MCF 10A (cell line): Measurements from ENCODE around the gene GRIA1. TPM values are rescaled to one million over a fixed set of nuclear protein-coding genes. Genes with fewer than 3 reads are reported as not detected.

Experiments
- BruUV-seq: library from RNA; stranded (reverse); fragments of 400-500 nt; replicated peaks from 2 replicates; lab custom pipeline; 2021; lab: Mats Ljungman, UMichigan
- CTCF ChIA-PET: fragments of 300-600 bp; sonication (Branson Sonifier 250); formaldehyde crosslinking; extraction: SDS; loops from one replicate; lab custom pipeline; 2021; ENCODE audit warnings: antibody characterized with exemption, inconsistent platforms; lab: Yijun Ruan, JAX
- POLR2A ChIA-PET: fragments of 300-600, 350-650 bp; sonication (Branson Sonifier 250); formaldehyde crosslinking; extraction: SDS; loops from one replicate; lab custom pipeline; 2020; ENCODE audit warnings: antibody characterized with exemption, inconsistent platforms; lab: Yijun Ruan, JAX
- DNase-seq: peaks from one replicate; pipeline ENCODE4 v3.0.0-alpha.2; 2018; ENCODE audit not compliant: unreplicated experiment
- H3K27ac Mint-ChIP-seq: one replicate; pipeline ENCODE4 v1.8.0; 2022; ENCODE audit warnings: mild to moderate bottlenecking, low read depth, mixed read lengths; ENCODE audit not compliant: unreplicated experiment
- H3K27me3 Mint-ChIP-seq: one replicate; pipeline ENCODE4 v1.8.0; 2022; ENCODE audit warnings: mixed read lengths; ENCODE audit not compliant: insufficient read depth, unreplicated experiment
- H3K36me3 Mint-ChIP-seq: one replicate; pipeline ENCODE4 v1.8.0; 2022; ENCODE audit warnings: mild to moderate bottlenecking, moderate library complexity, mixed read lengths; ENCODE audit not compliant: insufficient read depth, unreplicated experiment
- H3K4me1 Mint-ChIP-seq: one replicate; pipeline ENCODE4 v1.8.0; 2022; ENCODE audit warnings: mixed read lengths; ENCODE audit not compliant: insufficient read depth, unreplicated experiment
- H3K4me3 Mint-ChIP-seq: one replicate; pipeline ENCODE4 v1.8.0; 2022; ENCODE audit warnings: mild to moderate bottlenecking, moderate library complexity, mixed read lengths; ENCODE audit not compliant: unreplicated experiment
- H3K9me3 Mint-ChIP-seq: one replicate; pipeline ENCODE4 v1.8.0; 2022; ENCODE audit warnings: mixed read lengths; ENCODE audit not compliant: unreplicated experiment
- intact Hi-C: fragments of 100-400 bp; cut with micrococcal nuclease; formaldehyde crosslinking; loops from 2 replicates; pipeline ENCODE4 v1.14.1; 2022
- total RNA-seq: library from RNA; stranded (reverse); gene quantifications from 2 replicates; pipeline ENCODE4 v1.2.3, GENCODE V29; 2022
- TF ChIP-seq, protein P1 (sequence below): fragments of 200-600 bp; IDR thresholded peaks from one replicate; pipeline ENCODE4 v1.8.0; 2022; ENCODE audit warnings: antibody characterized with exemption, mild to moderate bottlenecking; ENCODE audit not compliant: unreplicated experiment

Gene GRIA1
- total RNA-seq, 1 experiment from 2014 or later = not detected

DNA sequence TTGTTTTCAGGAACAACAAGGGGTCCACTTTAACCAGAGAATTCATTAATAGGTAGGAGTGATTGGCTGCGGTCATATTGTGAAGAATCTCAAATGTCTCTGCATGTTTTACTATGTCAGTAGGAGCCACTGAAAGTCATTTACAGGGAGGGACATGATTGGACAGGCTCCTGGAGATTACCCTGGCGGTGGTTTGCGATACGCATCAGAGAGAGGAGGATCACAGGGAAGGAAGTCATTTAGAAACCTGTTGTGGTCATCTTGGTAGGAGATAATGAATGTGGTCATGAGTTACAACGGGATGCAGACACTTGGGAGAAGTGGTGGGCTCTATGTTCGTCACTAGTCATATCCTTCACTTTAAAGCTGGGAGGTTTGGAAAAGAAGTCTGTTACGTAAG is 285.5 kb downstream of the GRIA1 start:
- no peaks in the 10 kb centered on the region for H3K4me1 Mint-ChIP-seq
- ChIA-PET CTCF (interaction anchor here (0.6 kb wide), 1 partner anchor 43 kb away, joined by 4 read pairs; no protein-coding TSS in a partner anchor), POLR2A (interaction anchor here (0.6 kb wide), 1 partner anchor 46 kb away, joined by 3 read pairs; no protein-coding TSS in a partner anchor)
- intact Hi-C loops = no loop called here
- BruUV-seq = no TSS peak
- H3K27ac Mint-ChIP-seq = no peak overlapping the region
- no peaks in the 10 kb centered on the region for H3K9me3 Mint-ChIP-seq
- no peaks in the 10 kb centered on the region for H3K36me3 Mint-ChIP-seq
- H3K27me3 Mint-ChIP-seq = no peaks in the 10 kb centered on the region
- TF ChIP-seq, protein P1, sequence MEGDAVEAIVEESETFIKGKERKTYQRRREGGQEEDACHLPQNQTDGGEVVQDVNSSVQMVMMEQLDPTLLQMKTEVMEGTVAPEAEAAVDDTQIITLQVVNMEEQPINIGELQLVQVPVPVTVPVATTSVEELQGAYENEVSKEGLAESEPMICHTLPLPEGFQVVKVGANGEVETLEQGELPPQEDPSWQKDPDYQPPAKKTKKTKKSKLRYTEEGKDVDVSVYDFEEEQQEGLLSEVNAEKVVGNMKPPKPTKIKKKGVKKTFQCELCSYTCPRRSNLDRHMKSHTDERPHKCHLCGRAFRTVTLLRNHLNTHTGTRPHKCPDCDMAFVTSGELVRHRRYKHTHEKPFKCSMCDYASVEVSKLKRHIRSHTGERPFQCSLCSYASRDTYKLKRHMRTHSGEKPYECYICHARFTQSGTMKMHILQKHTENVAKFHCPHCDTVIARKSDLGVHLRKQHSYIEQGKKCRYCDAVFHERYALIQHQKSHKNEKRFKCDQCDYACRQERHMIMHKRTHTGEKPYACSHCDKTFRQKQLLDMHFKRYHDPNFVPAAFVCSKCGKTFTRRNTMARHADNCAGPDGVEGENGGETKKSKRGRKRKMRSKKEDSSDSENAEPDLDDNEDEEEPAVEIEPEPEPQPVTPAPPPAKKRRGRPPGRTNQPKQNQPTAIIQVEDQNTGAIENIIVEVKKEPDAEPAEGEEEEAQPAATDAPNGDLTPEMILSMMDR = no peak
- no peak overlapping the region for H3K4me3 Mint-ChIP-seq
- no peak for DNase-seq

DNA sequence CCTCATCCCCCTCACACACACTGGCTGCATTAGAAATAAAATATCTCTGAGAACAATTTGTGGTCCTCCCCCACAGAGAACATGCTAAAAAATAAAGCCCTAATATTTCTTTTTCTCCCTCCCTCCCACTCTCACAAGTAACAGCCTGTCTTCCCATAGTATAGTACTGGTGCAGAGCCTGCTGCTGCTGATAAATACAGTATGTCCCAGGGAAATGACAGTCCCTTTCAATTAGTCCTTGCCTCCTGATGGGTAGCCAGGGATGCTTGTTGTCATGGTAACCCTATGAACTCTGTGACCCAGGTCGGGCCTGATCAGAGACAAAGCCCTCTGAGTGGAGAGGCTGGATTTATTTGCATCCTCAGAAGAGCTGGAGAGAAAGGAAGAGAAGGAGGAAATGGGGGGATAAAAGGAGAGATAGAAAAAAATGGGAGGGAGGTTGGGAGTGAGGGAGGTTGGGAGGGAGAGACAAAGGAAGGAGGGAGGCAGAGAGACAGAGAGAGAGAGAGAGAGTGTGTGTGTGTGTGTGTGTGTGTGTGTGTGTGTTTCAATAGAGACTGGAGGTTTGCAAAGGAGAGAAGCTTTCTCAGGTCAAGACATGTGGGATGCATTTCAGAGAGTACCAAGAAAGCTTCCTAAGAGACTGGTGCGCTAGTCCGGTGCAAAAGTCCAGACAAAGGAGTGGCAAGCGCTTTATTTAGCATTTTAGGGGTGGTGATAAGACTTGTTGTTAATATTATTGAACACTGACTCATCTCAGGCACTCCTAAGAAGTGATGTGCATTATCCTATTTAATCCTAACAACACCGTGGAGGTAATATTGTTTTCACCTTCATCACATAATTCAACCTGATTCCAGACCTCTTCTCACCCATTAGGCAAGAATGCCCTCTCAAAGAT is 287.5 kb downstream of the GRIA1 start:
- POLR2A ChIA-PET = no interaction called here
- no peaks in the 10 kb centered on the region for H3K27me3 Mint-ChIP-seq
- intact Hi-C loops = no loop called here
- no peak overlapping the region for H3K27ac Mint-ChIP-seq
- H3K36me3 Mint-ChIP-seq = no peaks in the 10 kb centered on the region
- CTCF ChIA-PET = interaction anchor here (1.7 kb wide), 1 partner anchor 24 kb away, joined by 3 read pairs; no protein-coding TSS in a partner anchor
- no peaks in the 10 kb centered on the region for H3K9me3 Mint-ChIP-seq
- no peak for DNase-seq
- H3K4me1 Mint-ChIP-seq = no peaks in the 10 kb centered on the region
- no peak overlapping the region for H3K4me3 Mint-ChIP-seq
- TF ChIP-seq, protein P1 = no peak
- BruUV-seq = no TSS peak

DNA sequence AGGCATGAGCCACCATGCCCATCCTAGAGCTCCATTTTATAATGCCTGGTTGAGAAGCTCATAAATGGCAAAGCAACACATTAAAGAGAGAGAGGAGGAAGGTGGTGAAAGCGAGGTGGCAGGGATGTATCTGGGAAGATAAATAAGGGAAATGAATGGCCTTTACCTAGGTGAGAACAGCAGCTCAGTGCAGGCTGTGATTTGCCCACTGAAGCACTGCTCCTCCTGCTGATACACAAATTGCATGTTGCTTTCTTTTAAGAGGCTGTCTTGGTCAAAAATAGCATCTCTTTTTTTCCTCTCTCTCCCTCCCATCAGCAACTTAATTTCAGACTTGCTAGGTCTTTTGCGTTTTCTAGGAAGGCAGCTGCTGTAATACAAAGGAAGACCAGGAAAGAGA is 289.4 kb downstream of the GRIA1 start:
- DNase-seq = no peak
- BruUV-seq = no TSS peak
- TF ChIP-seq, protein P1 = no peak
- H3K4me3 Mint-ChIP-seq = no peak overlapping the region
- intact Hi-C loops = no loop called here
- no peak overlapping the region for H3K27ac Mint-ChIP-seq
- no peaks in the 10 kb centered on the region for H3K9me3 Mint-ChIP-seq
- H3K27me3 Mint-ChIP-seq = no peaks in the 10 kb centered on the region
- no peaks in the 10 kb centered on the region for H3K4me1 Mint-ChIP-seq
- POLR2A ChIA-PET = no interaction called here
- no peaks in the 10 kb centered on the region for H3K36me3 Mint-ChIP-seq
- CTCF ChIA-PET = interaction anchor here (0.5 to 1.1 kb wide), 3 partner anchors 83 to 410 kb away, joined by 3 to 4 read pairs (median 3); no protein-coding TSS in a partner anchor
